Right cardiac atrium (tissue), 5 donors: ENCODE results near the gene SMAD7. TPM values are rescaled to one million over a fixed set of nuclear protein-coding genes. Genes with fewer than 3 reads are reported as not detected.

Source experiments
- ATAC-seq, 2 donors: fragments of 200-7000 bp; cut with Tn5 transposase; one replicate each; pipeline versions ENCODE4 v1.8.0 to v1.9.1; 2020; ENCODE audit warnings: moderate library complexity in 2 of 2, mild to moderate bottlenecking in 1 of 2
- DNase-seq, 3 donors: peaks; one replicate each; pipeline ENCODE4 v3.0.0-alpha.2; 2020
- H3K27ac ChIP-seq: one replicate; pipeline ENCODE4 v1.5.1; 2013; ENCODE audit warnings: mild to moderate bottlenecking, low read length, control low read depth, moderate library complexity
- H3K27me3 ChIP-seq: one replicate; pipeline ENCODE4 v1.6.1; 2013; ENCODE audit not compliant: control insufficient read depth, insufficient read depth
- H3K4me1 ChIP-seq: one replicate; pipeline ENCODE4 v1.6.1; 2013; ENCODE audit warnings: low read length; ENCODE audit not compliant: control insufficient read depth, insufficient read depth
- H3K4me3 ChIP-seq: one replicate; pipeline ENCODE4 v1.5.1; 2013; ENCODE audit warnings: low read length, control low read depth
- H3K9me3 ChIP-seq: one replicate; pipeline ENCODE4 v1.6.1; 2013; ENCODE audit warnings: low read length; ENCODE audit not compliant: control insufficient read depth
- WGBS: extraction: QIAGEN DNeasy Blood & Tissue Kit; methylation state at CpG from one replicate; pipeline ENCODE4 v1.1.7; 2013; 5-methylcytosine and 5-hydroxymethylcytosine counted together
- intact Hi-C, 4 donors: fragments of 100-400 bp; cut with DNase I; formaldehyde crosslinking; loops; one replicate each; pipeline versions ENCODE4 v1.11.0 to v1.14.0; 2022 to 2023
- polyA plus RNA-seq: library from polyadenylated mRNA; stranded (reverse); fragments of 200-250 nt; gene quantifications from one replicate; pipeline ENCODE4 v1.2.3, GENCODE V29; 2013
- total RNA-seq, 4 donors: library from RNA; stranded (reverse); fragmentation: NEBNext Ultra II Directional; extraction: Animal tissue kit (Norgen Biotek cat#: 25700); gene quantifications; one replicate each; pipeline ENCODE4 v1.2.1, GENCODE V29; 2021
- donor health status: healthy with polysubstance abuse.
- donor health status: DM: no; HTN: yes; CAD: no.
- donor health status: DM: no; HTN: no; CAD: no.
- donor health status: DM: no; HTN: yes; CAD: no; lungs with severe emphysema.
- donor health status: DM: yes; HTN: yes; CAD: no.

The SMAD7 gene
- total and polyA plus RNA-seq, 5 donors, result 34.8 to 97.6 (median 92.1) TPM

DNA sequence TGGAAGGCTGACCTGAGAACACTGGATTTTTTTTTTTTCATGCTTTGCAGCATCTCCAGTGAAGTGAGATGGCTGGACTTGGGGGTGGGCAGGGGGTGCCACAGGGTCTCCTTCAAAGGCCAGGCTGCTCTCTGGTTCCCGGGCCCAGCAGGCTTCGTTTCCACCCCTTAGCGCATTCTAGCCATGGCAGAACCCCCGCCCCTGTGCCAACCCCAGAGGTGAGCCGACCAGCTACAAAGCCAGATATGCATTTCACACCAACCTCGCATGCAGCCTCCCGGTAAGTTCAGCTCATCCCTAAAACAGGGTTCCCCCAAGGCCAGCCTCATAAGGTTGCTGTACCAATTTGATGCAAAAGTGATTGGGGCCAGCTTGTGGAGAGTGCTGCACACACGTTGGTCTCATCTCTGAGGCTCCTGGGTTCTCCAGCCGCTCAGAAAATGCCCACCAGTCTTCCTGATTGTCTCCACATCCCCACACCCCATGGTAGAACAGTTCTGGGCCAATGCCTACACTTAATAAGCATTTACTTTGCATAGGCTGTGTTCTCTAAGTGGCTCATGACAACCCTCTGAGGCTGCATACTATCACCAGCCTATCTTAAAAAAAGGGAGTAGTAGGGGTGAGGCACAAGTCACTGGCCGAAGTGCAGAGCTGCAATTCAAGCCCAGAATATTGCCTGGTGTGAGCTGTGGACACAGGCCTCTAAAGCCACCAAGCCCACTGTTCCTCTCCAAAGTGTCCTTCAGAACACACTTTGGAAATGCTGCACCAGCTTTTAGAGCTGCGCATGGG lies 23.3 kb downstream of the SMAD7 start:
- H3K9me3 ChIP-seq, result no peaks in the 10 kb centered on the region
- WGBS, result 41% methylated on average over 11 of the region's 11 CpGs
- ATAC-seq, result no peak
- peaks cover 70% of the 10 kb centered on the region for H3K4me1 ChIP-seq
- intact Hi-C loops, result loop anchor here in 1 of 4 donors (5.0 kb wide), 1 partner anchor 75 kb away; no protein-coding TSS in a partner anchor
- peak in 2 of 3 donors; percentile 50 to 51 for DNase-seq
- no peaks in the 10 kb centered on the region for H3K27me3 ChIP-seq
- no peak overlapping the region for H3K4me3 ChIP-seq
- H3K27ac ChIP-seq, result peak overlapping the region; percentile 32

DNA sequence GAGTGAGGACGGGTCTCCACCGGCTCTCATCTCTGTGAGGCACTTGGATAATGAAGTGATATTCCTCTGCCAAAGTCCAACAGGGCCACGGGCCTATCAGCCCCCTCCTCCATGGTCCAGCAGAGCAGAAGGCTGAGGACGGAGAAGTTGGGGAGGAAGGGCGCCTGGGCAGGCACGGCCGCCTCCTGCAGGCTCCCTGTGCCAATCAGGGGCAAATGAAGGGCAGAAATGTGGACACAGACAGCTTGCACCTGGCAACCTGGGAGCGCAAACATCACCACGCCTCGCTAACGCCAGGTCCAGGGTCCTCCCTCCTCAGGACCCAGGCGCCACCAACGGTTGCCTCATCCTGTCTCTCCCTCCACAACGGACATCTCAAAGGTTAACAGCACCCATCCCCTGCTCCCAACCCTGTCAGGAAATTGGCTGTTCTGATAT lies 24.3 kb downstream of the SMAD7 start:
- H3K27ac ChIP-seq, result peak overlapping the region; percentile 32
- WGBS, result 42% methylated on average over 14 of the region's 14 CpGs
- H3K4me1 ChIP-seq, result peaks cover 69% of the 10 kb centered on the region
- no peak overlapping the region for H3K4me3 ChIP-seq
- DNase-seq, result peak in 2 of 3 donors; percentile 66 to 69
- H3K27me3 ChIP-seq, result no peaks in the 10 kb centered on the region
- intact Hi-C loops, result loop anchor here in 1 of 4 donors (5.0 kb wide), 1 partner anchor 74 kb away; no protein-coding TSS in a partner anchor
- no peak for ATAC-seq
- no peaks in the 10 kb centered on the region for H3K9me3 ChIP-seq

DNA sequence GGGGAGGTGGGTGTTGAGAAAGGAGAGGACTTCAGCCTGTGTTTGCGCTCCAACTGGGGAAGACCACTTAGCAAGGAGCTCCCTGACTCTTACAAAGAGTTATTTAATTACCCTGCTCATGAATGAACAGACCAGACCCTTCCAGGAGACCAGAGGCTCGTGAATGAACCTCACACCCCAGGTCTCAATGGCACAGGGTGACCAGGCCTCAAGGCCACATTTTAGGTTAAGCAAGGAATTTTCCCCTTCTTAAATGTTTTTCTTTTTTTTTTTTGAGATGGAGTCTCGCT lies 25.3 kb downstream of the SMAD7 start:
- intact Hi-C loops, result loop anchor here in 1 of 4 donors (5.0 kb wide), 1 partner anchor 73 kb away; no protein-coding TSS in a partner anchor

DNA sequence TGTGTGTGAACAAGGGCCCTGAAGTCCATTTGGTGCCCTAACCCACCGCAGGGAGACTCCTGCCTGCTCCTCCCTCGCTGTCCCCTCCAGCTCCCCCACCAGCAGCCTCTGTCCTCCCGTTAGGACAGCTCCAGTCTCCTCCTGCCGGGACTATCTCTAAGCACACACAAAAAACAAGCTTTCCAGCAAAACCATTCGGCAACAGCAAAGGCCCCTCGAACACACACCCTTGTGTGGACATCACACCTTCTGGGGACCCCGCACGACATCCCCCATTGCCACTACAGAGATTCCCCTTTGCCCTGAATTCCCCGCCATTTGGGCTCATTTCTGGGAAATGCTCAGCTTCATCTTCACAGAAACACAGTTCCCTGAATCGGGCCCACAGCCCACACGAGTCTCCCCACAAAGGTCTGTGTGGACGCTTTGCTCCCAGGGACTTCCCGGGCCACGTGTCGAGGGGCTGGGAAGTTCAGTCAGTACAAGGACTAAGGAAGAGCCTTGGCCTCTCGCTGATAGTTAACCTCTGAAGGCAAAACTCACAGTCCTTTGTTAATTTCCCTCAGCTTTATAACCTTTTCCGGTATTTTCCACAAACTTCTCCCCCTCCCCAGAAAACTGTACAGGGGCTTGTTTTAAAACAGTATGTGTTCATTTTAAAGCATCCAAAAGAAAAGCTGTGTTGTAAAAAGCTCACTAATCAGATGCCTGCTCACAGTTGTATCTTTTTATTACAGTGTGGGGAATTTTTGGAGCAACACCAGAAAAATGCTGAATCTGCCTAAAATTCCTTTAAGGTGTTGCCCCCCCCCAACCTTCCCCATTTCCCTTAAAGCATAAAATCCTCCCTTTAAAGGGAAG lies 25.9 kb downstream of the SMAD7 start:
- 15% methylated on average over 17 of the region's 17 CpGs for WGBS
- ATAC-seq (no peak), DNase-seq (peak in 2 of 3 donors; percentile 66 to 68)
- intact Hi-C loops, result loop anchor here in 1 of 4 donors (5.0 kb wide), 1 partner anchor 73 kb away; no protein-coding TSS in a partner anchor
- Histone ChIP-seq H3K9me3 (no peaks in the 10 kb centered on the region), H3K27ac (peak overlapping the region; percentile 85), H3K27me3 (no peaks in the 10 kb centered on the region), H3K4me1 (peaks cover 70% of the 10 kb centered on the region), H3K4me3 (no peak overlapping the region)

More for the DNA sequence above, 25.3 kb downstream of the SMAD7 start:
- no peaks in the 10 kb centered on the region for H3K9me3 ChIP-seq
- no peak for ATAC-seq
- no peaks in the 10 kb centered on the region for H3K27me3 ChIP-seq
- H3K4me3 ChIP-seq, result no peak overlapping the region
- WGBS, result 61% methylated on average over 3 of the region's 3 CpGs
- H3K27ac ChIP-seq, result peak overlapping the region; percentile 69
- peaks cover 73% of the 10 kb centered on the region for H3K4me1 ChIP-seq
- DNase-seq, result no peak

DNA sequence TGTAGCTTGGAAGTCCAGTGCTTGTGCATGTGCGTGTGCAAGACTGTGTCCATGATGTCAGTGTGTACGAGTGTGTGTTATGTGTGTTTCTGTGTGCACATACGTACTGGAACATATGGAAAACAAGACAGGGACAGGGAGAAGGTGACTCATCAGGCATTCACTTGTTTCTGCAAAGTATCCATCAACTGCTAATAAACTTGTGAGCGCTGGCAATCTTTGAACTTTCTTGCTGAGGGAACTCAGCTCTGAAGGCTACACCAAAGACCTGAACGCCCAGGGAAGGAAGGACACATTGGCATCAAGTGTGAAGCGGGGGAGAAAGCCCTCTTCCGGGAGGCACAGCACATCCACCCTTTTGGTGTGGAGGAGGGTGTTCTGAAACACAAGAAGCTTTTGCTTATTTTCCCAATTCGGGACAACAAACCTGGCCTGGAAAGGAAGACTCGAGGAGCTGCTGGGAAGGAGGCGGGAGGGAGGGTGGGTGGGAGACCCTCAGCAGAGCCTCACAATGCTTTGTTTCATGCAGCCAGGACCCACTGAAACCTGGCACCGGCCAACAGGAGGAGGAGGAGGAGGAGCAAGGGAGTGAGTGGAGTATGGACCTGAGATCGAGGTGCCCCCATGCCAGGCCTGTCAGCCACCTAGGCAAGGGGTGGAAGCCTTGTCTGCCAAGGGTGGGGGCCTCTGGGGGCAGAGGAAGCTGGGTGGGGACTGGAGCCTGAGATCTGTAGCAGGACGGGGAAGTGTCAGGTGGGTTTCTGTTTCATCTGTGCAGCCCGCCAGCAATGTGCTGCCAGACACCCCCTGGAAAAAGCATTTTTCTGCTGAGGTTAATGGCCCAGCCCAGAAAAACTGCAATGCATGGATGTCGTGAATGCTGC lies 26.8 kb downstream of the SMAD7 start:
- peaks cover 66% of the 10 kb centered on the region for H3K4me1 ChIP-seq
- no peaks in the 10 kb centered on the region for H3K27me3 ChIP-seq
- peak overlapping the region; percentile 85 for H3K27ac ChIP-seq
- H3K4me3 ChIP-seq, result no peak overlapping the region
- DNase-seq (peak in 2 of 3 donors; percentile 56 to 66), ATAC-seq (no peak)
- intact Hi-C loops, result no loop called here
- no peaks in the 10 kb centered on the region for H3K9me3 ChIP-seq
- 30% methylated on average over 15 of the region's 15 CpGs for WGBS

DNA sequence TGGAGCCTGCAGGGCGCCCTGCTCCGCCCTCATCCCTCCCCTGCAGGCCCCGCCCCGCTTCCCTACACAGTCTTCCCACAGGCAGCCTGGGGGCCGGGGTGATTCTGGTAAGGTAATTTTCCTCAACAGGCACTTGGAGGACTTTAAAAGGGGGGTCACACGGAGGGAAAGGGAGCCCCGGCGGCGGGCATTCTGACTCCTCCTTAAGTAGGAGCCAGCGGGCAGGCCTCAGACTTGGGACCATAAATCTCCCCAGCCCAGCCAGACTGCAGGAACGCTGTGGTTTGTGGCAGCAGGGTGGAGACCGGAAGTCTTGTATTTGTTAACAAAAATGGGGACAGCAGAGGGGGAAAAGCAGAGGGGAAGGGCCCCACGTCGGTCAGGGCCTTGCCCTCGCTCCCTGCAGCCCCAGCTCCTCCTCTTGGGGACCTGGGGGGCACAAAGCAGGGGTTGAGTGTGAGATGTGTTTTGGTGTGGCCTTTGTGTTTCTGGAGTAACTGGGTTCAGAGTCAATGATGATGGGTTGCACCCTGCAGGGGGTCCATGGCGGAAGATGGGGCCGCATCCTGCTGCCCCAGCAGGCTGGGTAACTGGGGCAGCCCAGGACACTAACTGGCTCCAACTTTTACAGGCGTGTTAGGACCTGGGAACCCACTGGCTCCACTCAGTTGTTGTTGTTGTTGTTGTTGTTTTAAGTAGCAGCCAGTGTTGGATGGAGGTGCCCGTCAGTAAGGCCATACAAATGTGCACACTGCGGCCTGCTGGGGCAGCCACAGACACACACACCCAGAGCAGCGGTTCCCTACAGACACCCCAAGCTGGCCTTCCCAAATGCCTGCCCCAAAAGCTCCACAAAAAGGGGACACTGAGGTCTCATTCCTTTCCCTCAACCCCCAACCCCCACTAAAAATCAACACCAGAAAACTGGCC lies 27.7 kb downstream of the SMAD7 start:
- peak; percentile 74 to 83 (median 81) for DNase-seq
- 14% methylated on average over 21 of the region's 21 CpGs for WGBS
- H3K4me1 ChIP-seq, result peaks cover 60% of the 10 kb centered on the region
- H3K9me3 ChIP-seq, result no peaks in the 10 kb centered on the region
- ATAC-seq, result peak; percentile 49 to 57
- no peaks in the 10 kb centered on the region for H3K27me3 ChIP-seq
- H3K4me3 ChIP-seq, result peak overlapping the region; percentile 41
- intact Hi-C loops, result no loop called here
- H3K27ac ChIP-seq, result peak overlapping the region; percentile 77

DNA sequence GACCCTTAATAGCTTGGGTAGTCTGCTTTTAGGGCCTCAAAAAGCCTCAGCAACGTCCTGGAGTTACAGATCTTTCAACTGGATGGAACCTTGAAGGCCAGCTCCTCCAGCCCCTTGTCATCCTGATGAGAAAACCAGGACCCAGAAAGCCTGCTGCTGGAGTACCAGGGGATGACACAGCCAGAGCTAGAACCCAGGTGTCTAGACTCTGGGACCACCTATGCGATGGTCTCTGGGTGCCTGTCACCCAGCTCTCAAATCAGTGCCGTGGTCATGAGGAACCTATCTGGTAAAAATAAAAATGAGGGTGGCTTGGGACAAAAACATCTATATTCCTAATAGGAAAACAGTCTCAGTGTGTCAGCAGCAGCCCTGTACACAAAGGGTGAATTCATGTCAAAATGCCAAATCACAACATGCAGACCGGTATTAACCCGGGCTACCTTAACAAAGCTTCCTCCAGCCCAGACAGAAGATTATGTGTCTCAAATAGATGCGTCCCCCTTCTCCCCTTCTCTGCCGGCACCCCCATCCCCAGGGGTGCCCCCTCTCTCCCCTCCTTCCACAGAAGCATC lies 28.5 kb downstream of the SMAD7 start:
- WGBS, result 25% methylated on average over 7 of the region's 7 CpGs
- no peak for DNase-seq

DNA sequence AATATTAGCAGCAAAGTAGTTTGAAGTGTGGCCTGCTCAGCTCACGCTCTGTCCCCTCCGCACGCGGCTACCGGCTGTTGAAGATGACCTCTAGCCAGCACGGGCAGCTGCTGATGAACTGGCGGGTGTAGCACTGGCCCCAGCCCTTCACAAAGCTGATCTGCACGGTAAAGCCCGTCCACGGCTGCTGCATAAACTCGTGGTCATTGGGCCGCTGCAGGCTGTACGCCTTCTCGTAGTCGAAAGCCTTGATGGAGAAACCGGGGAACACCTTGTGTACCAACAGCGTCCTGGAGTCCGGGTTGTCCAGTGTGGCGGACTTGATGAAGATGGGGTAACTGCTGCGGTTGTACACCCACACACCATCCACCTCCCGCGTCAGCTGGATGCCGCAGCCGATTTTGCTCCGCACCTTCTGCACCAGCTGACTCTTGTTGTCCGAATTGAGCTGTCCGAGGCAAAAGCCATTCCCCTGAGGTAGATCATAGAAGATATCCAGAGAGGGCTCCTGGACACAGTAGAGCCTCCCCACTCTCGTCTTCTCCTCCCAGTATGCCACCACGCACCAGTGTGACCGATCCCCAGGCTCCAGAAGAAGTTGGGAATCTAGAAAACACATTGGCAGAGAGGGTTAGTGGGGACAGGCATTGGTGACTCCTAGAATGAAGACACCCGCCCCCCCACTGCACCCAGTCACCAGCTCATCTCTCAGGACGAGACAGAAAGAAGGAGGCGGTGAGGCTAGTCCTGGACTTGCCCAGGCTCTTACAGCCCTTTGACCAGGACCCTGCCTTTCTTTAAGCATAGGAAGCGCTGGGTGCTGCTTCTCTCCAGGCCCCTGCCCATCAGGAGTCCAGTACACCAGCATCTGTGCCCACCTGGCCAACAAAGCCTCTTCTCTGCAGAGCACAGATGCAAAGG lies 29.2 kb downstream of the SMAD7 start:
- 50% methylated on average over 34 of the region's 34 CpGs for WGBS
- peak in 2 of 3 donors; percentile 70 to 71 for DNase-seq
- Histone ChIP-seq H3K9me3 (no peaks in the 10 kb centered on the region), H3K4me3 (no peak overlapping the region), H3K27ac (peak overlapping the region; percentile 57), H3K4me1 (peaks cover 46% of the 10 kb centered on the region), H3K27me3 (no peaks in the 10 kb centered on the region)
- ATAC-seq, result no peak
- intact Hi-C loops, result no loop called here

More for the DNA sequence above, 28.5 kb downstream of the SMAD7 start:
- Histone ChIP-seq H3K27me3 (no peaks in the 10 kb centered on the region), H3K9me3 (no peaks in the 10 kb centered on the region), H3K4me1 (peaks cover 53% of the 10 kb centered on the region), H3K4me3 (peak overlapping the region; percentile 41), H3K27ac (peak overlapping the region; percentile 58)
- no peak for ATAC-seq
- intact Hi-C loops, result no loop called here
